ENCODE data around the gene HS3ST4. TPM values are rescaled to one million over a fixed set of nuclear protein-coding genes. Genes with fewer than 3 reads are reported as not detected.

The HS3ST4 gene
- total RNA-seq = not detected
- long read RNA-seq = 0 reads

DNA sequence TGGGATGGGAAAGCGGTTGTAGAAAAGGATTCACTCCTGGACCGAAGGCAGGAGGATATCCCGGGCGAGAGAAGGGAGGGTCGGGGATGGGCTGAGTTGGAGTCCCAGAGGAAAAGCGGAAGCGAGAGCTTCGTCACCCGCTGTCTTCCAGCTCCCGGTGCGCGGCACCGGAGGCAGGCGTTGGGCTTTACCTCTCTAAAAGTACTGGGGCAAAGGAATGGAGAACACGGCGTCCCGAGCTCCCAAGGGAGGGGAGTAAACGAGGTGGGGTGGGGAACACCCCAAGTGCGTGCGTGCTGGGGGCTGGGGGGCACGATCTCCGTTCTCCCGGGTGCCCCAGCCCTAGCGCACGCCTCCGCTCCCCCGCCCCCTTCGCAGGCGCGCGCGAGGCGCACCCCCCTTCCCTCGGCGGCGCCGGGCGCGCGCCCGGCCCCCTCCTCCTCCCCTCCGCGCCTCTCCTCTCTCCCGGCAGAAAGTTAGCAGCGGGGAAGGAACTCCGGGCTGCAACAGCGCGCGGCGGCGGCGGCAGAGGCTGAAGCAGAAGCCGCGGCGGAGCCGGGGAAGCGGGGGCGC, at the start of gene HS3ST4:
HS3ST4 (plus strand) TSS at position 441 of the 573 bp plus-strand sequence.
- ATAC-seq = no peak
- no peak for DNase-seq (ENCODE audit: missing footprints)
- intact Hi-C loops (cut with DNase I) = no loop called here

DNA sequence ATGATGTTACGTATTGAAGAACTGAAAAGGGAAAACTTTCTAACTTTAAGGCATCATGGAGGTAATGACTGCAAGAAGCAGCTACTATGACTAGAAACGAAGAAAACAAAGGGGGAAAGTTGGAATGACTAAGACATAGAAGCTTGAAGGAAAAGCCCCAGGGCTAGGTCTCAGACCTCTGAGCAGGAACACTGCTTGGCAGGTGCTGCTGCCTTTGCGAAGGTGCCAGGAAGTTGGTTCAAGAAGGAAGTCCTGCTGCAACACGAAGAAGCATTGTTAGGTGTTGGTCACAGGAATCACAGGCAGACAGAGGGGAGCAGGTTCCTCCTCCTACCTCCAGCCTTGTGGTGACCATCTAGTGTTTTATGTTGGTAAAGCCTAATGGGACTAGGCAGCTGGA, 48.1 kb upstream of the HS3ST4 start:
- no peak for DNase-seq (ENCODE audit: missing footprints)
- intact Hi-C loops (cut with DNase I) = no loop called here
- ATAC-seq = no peak

DNA sequence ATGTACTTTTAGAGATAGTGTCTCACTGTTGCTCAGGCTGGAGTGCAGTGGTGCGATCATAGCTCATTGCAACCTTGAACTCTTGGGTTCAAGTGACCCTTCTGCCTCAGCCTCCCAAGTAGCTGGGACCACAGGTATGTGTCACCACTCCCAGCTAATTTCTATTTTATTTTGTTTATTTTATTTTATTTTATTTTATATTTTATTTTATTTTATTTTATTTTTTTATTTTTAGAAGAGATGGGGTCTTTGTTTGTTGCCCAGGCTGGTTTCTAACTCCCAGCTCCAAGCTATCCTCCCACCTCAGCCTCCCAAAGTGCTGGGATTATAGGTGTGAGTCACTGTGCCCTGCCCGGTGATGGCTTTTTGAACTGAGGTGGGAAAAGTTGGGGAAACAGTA, 35.1 kb upstream of the HS3ST4 start:
- DNase-seq (ENCODE audit: missing footprints) = no peak
- intact Hi-C loops (cut with DNase I) = no loop called here
- no peak for ATAC-seq

DNA sequence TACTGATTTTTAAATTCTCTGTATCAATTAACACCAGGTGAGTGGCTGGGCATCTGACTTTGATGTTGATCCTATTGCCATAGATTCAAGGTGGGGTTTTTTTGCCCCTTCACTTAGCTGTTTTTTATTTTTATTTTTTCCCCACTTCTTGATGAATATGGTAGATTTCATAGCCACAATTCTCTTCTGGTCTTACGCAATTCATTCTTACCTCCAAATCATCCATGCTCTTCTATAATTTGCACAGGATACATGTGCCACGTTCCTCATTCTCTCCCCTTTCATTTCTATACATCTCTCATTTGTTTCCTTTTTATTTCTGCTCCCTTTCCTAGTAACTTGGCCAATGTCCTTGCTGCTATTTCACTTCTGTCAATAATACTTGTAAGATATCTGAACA, 14.9 kb upstream of the HS3ST4 start:
- DNase-seq (ENCODE audit: missing footprints) = no peak
- intact Hi-C loops (cut with DNase I) = no loop called here
- no peak for ATAC-seq

DNA sequence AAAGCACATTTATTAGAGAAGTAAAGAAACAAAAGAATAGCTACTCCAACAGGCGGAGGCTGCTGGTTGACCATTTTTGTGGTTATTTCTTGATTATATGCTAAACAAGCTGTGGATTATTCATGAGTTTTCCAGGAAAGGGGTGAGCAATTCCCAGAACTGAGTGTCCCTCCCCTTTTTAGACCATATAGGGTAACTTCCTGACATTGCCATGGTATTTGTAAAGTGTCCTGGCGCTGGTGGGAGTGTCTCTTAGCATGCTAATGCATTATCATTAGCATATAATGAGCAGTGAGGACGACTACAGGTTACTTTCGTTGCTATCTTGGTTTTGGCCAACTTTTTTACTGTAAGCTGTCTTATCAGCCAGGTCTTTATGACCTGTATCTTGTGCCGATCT, 12.2 kb upstream of the HS3ST4 start:
- no peak for DNase-seq (ENCODE audit: missing footprints)
- ATAC-seq = no peak
- intact Hi-C loops (cut with DNase I) = no loop called here

DNA sequence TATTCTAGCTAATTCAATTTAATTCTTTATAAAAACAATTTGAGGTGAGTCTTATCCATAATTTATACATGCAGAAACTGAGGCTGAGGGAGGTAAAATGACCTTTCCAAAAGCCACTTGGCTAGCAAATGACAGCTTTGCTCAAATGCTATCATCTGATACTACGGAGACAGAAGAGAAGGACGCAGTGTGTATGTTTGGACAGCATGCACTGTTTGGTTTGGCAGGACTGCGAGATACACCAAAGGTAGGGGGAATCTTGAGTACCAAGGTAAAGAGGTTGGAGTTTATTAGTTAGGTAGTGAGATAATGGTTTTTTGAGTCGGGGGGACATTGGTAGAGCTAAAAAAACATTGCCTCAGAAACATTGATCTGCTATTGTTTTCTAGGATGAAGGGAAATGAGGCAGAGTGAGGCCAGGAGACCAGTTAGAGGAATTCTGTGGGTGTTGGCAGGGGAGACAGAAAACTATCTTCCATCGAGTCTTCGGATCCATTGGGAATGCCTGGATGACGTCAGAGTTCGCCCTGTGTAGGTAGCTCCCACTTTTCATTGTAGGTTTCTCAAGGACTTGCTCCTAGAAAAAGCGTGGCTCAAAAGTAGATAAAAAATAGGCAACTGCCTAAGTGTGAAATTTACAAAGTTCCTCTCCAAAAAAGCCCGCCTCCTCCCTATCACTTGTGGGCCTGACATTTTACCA, 2.5 kb upstream of the HS3ST4 start:
- DNase-seq (ENCODE audit: missing footprints) (no peak), ATAC-seq (no peak)
- intact Hi-C loops (cut with DNase I) = no loop called here

DNA sequence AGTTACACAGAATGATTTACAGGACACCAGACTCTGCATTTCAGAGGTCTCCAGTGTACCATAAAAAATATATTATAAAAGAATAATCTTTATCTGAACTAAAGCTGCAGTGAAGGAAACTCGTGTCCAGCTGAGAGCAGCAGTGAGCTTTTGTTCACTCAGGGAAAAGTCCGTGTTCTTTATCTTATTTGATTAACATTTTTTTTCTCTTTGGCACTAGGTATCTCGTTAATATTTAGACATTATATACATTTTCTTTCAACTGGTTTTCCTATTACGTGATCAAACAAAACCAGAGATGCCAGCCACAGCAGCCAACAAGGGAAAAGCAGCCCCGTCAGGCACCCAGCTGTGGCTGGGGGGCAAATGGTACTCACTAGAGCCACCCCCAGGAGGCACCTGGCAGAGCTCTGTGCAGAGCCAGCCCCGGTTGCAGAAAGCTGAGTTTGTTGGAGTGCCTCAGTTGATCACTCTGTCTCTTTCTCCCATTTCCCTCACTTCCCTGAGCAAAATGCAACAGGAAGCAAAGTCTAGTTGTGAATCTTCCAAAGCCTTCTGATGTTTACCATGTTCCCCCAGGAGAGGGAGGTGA, 1.1 kb upstream of the HS3ST4 start:
- intact Hi-C loops (cut with DNase I) = no loop called here
- ATAC-seq (no peak), DNase-seq (ENCODE audit: missing footprints) (no peak)

DNA sequence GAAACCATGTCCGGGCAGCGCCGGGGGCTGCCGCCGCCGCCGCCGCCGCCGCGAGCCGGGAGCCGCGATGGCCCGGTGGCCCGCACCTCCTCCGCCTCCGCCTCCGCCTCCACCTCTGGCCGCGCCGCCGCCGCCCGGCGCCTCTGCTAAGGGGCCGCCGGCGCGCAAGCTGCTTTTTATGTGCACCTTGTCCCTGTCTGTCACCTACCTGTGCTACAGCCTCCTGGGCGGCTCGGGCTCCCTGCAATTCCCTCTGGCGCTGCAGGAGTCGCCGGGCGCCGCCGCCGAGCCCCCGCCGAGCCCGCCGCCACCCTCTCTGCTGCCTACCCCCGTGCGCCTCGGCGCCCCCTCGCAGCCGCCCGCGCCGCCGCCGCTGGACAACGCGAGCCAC, 587 bp downstream of the HS3ST4 start:
- DNase-seq (ENCODE audit: missing footprints) (no peak), ATAC-seq (no peak)
- intact Hi-C loops (cut with DNase I) = no loop called here

DNA sequence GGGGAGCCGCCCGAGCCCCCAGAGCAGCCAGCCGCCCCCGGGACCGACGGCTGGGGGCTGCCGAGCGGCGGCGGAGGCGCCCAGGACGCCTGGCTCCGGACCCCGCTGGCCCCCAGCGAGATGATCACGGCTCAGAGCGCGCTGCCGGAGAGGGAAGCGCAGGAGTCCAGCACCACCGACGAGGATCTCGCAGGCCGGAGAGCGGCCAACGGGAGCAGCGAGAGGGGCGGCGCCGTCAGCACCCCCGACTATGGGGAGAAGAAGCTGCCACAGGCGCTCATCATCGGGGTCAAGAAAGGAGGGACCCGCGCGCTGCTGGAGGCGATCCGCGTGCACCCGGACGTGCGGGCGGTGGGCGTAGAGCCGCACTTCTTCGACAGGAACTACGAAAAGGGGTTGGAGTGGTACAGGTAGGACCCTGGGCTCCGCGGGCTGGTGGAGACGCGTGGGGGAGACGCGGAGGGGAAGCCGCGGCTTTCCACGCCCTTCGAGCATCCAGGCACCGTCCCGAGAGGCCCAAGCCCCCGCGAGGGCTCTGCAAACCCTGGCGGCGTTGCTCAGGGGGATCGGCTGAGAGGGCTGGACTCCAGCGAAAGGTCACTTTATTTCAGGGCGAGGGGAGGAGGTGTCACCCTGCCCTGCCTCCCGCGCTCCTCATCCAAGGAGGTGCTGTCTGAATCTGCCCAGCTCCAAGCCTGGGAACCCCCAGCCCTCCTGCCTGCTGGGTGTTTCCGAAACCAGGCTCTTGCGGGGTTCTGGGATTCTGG, 1.2 kb downstream of the HS3ST4 start:
- DNase-seq (ENCODE audit: missing footprints) = no peak
- intact Hi-C loops (cut with DNase I) = no loop called here
- no peak for ATAC-seq

DNA sequence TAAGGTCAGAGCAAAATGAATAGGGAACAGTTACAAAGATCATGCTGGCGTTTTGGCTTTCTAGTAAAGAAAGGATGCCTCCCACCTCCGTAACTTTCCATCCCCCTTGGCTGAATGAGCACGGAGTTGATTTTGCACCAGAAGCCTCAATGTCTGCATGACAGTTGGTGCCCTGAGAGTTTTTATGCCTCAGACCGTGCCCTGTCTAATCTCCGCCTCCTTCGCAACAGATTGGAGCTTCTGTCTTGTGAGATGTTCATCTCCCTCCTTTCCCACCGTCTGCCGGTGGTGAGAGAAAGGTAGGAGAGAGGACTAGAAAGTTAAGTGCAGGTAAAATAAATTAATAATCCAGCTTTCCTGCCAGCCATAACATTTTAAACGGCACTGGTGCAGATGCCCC, 1.9 kb downstream of the HS3ST4 start:
- intact Hi-C loops (cut with DNase I) = no loop called here
- no peak for ATAC-seq
- DNase-seq (ENCODE audit: missing footprints) = no peak

DNA sequence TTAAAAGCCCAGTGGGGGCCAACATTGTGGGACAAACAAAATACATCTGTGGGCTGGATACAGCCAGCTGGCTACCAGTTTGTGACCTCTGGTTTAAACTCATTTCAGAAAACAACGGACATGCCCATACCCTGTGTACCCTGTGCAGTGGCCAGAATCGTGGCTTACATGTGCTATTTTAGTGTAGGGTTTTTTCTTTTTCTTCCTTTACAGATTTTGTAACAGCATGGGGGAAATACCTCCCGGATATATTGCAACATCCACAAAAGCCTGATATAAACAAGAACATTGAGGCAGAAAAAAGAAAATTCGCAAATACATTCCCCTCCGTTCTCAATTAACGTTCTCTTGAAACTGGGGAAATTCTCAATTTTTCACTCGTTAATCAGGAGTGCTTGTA, 7.3 kb downstream of the HS3ST4 start:
- no peak for DNase-seq (ENCODE audit: missing footprints)
- intact Hi-C loops (cut with DNase I) = no loop called here
- no peak for ATAC-seq

DNA sequence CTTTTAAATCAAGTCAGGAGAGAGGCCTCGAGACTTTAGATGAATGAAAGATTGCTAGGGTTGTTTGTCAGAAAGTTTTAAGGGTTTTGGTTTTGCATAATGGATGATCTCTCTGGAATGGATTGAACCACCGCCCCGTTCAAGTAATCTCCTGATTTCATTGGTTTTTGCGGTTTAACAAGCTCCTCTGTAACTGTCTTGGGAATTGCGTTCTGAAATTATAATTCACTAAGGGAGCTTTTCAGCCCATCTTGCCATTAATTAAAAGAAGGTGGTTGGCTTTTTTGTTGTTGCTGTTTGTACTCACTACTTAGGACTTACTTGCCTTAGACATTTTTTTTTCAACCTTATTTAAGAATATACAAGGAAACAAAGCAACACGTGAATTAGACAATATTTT, 8.8 kb downstream of the HS3ST4 start:
- intact Hi-C loops (cut with DNase I) = no loop called here
- ATAC-seq (no peak), DNase-seq (ENCODE audit: missing footprints) (no peak)

DNA sequence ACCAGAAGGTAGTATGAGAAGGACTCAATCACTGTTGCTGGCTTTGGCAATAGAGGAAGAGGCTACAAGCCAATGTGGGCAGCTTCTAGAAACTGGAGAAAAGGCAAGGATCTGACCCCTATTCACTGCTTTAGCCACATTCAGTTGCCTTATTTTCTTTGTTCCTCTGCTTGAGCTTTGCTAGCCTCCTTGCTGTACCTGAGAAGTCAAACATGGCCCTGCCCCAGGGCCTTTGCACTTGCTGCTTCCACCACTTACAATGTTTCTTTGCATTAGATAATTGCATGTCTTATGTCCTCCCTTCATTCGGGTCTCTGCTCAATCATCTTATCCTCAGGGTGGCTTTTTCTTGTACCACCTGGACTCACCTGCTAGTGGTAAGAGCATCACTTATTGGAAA, 15.8 kb downstream of the HS3ST4 start:
- DNase-seq (ENCODE audit: missing footprints) (no peak), ATAC-seq (no peak)
- intact Hi-C loops (cut with DNase I) = no loop called here

DNA sequence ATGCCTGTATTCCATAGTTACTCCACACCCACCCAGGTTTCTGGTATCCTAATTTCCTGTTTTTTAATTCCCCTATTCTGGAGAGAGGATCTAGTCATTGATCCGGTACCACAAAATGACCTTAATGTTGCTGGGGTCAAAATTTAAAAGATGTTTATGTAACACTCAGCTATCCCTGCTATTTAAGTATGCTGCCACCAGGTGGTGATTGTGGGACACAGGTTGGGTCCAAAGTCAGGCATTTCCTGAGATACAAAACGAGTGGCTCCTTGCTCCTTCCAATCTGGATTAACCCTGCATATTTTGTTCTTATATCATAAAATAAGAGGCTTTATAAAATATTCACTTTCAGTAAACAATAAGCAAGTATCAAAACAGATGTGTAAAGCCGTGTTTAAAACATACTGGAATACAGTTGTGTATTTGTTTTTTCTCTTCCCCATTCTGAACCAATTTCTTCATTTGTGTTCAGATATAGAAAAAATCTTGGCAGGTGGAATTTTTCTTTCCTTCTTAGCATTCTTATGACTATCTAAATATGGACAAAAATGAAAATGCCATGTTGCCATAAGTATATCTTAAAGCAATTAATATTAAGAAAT, 16.3 kb downstream of the HS3ST4 start:
- intact Hi-C loops (cut with DNase I) = no loop called here
- no peak for ATAC-seq

DNA sequence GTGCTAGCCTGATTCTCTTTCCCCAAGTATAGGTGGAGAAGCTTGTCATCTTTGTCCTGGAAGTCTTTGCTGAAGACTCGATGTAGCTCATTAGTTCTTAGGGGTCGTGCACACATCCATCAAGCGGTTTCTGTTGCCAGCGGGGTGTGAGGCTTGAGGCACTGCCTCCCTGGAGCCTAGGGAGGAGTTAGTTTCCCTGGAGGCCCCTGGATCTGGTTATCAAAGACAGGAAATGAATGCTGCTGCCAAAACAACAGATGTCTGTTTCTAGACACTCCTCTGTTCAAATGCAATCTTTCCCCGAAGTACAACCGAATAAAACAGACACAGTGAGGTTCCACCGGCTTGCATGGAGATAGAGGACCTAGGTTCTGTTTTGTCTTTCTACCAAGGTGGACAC, 17.5 kb downstream of the HS3ST4 start:
- DNase-seq (ENCODE audit: missing footprints) (no peak), ATAC-seq (no peak)
- intact Hi-C loops (cut with DNase I) = no loop called here

More for the DNA sequence above, 16.3 kb downstream of the HS3ST4 start:
- no peak for DNase-seq (ENCODE audit: missing footprints)

DNA sequence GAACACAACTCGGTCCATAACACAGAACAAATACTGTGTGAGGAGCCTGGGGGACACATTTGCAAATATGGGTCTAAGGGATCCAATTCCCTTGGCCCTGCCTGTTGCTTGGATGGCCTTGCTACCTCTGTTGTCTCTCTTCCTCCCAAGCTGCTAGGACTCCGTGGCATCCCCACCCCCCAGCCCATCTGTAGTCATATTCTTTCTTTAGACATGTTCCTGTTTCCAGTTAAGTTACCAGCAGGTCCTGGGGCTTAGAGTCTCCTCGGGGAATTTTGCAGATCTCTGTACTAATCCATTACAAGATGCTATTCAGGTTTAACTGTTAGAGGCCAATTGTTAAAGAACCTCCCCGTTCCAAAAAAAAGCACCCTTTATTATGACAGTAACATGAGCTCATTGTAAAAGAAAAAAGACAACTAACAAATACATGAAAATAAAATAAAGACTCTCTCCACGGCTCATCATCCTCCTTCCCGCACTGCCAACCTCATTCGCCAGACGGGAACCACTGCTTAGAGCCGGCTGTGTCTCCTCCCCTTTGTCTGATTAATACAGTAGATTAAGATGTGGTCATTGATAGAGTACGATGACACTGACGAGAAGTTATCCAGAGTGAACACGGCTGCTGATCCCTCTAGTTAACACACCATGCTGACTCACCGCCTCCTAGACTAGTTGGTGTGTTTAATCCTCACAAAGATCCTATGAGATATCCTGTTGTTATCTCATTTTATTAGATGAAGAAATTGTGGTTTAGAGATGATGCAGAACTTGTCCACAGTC, 22.2 kb downstream of the HS3ST4 start:
- no peak for DNase-seq (ENCODE audit: missing footprints)
- intact Hi-C loops (cut with DNase I) = no loop called here
- no peak for ATAC-seq

DNA sequence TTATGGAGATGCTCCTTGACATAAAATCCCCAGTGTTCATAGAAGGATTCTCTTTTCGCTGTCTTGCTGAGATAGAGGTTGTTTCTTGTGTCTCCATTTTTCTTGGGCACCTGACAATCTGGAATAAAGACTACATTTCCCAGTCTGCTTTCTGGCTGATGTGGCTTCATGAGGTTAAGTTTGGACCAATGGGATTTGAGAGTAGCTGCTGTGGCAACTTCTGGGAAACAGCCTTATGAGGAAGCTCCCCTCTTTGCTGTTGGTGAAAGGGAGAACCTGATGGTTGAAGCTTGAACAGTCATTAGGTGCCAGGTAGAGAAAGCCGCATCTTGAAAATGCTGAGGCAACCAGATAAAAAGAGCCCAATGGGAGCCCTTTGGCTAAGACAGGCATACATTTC, 24.4 kb downstream of the HS3ST4 start:
- intact Hi-C loops (cut with DNase I) = no loop called here
- DNase-seq (ENCODE audit: missing footprints) = no peak
- no peak for ATAC-seq

DNA sequence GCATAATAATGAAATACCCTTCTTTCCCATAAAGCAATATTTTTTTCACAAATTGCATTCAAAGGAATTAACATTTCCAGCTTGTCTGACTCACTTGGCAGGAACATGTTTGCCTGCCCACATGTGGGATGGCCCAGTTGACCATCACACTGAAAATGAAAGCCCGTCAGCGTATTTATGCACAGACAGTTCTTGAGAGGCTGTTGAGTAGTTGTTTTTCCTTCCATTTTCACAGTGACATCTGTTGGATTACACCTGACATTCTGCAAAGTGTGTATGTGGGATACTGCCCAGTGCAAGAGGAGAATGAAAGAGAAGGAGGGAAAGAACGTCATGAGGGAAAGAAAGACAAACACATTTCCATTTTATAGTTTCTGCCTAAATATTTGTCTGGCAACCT, 29.7 kb downstream of the HS3ST4 start:
- no peak for DNase-seq (ENCODE audit: missing footprints)
- ATAC-seq = no peak
- intact Hi-C loops (cut with DNase I) = no loop called here

All from Right ventricle myocardium inferior (tissue), 1 donor.